Hepatocyte (in vitro differentiated cells): Measurements from ENCODE around the gene HNF1B. TPM values are rescaled to one million over a fixed set of nuclear protein-coding genes. Genes with fewer than 3 reads are reported as not detected.
A peak's percentile ranks its signal among the peaks of the same experiment; 100 is the strongest.

Source experiments
- DNase-seq: peaks from one replicate; pipeline ENCODE4 v3.0.0-alpha.2; 2016; ENCODE audit warnings: low spot score
- H2AFZ ChIP-seq: fragments of 200-600 bp; sonication (generic); 2 replicates; pipeline ENCODE4 v1.6.0; 2016; ENCODE audit warnings: antibody characterized with exemption, mild to moderate bottlenecking
- H3K27ac ChIP-seq: fragments of 200-600 bp; sonication (generic); 2 replicates; pipeline ENCODE4 v1.5.1; 2016; ENCODE audit warnings: mild to moderate bottlenecking
- H3K27me3 ChIP-seq: fragments of 200-600 bp; sonication (generic); 2 replicates; pipeline ENCODE4 v1.6.1; 2016
- H3K36me3 ChIP-seq: fragments of 200-600 bp; sonication (generic); replicated peaks from 2 replicates; pipeline ENCODE4 v1.5.1; 2016; ENCODE audit warnings: low read depth; ENCODE audit not compliant: insufficient read depth
- H3K4me1 ChIP-seq: fragments of 200-600 bp; sonication (generic); 2 replicates; pipeline ENCODE4 v1.5.1; 2016; ENCODE audit warnings: mild to moderate bottlenecking, moderate library complexity; ENCODE audit not compliant: insufficient read depth
- H3K4me2 ChIP-seq: fragments of 200-600 bp; sonication (generic); 2 replicates; pipeline ENCODE4 v1.6.0; 2016
- H3K4me3 ChIP-seq: fragments of 200-600 bp; sonication (generic); 2 replicates; pipeline ENCODE4 v1.5.1; 2016; ENCODE audit warnings: mild to moderate bottlenecking
- H3K79me2 ChIP-seq: fragments of 200-600 bp; sonication (generic); 2 replicates; pipeline ENCODE4 v1.6.0; 2017; ENCODE audit warnings: mild to moderate bottlenecking
- H3K9me2 ChIP-seq: fragments of 200-600 bp; sonication (generic); replicated peaks from 2 replicates; pipeline ENCODE4 v1.6.0; 2017; ENCODE audit warnings: mild to moderate bottlenecking; ENCODE audit not compliant: insufficient read depth
- H3K9me3 ChIP-seq: fragments of 200-600 bp; sonication (generic); 2 replicates; pipeline ENCODE4 v1.5.1; 2016; ENCODE audit warnings: low read depth, mild to moderate bottlenecking
- H4K20me1 ChIP-seq: fragments of 200-600 bp; sonication (generic); 2 replicates; pipeline ENCODE4 v1.6.0; 2016; ENCODE audit warnings: mild to moderate bottlenecking; ENCODE audit not compliant: insufficient read depth, poor library complexity, severe bottlenecking
- EZH2 ChIP-seq: fragments of 200-600 bp; sonication (generic); IDR thresholded peaks from 2 replicates; pipeline ENCODE4 v1.6.1; 2016; ENCODE audit warnings: antibody characterized with exemption, mild to moderate bottlenecking, borderline replicate concordance
- EZH2phosphoT487 ChIP-seq: fragments of 200-600 bp; sonication (generic); IDR thresholded peaks from one replicate; pipeline ENCODE4 v1.6.1; 2018; ENCODE audit warnings: antibody characterized with exemption, mild to moderate bottlenecking, low read depth, moderate library complexity; ENCODE audit not compliant: unreplicated experiment, severe bottlenecking
- WGBS: methylation state at CpG from one replicate; pipeline ENCODE4 v1.1.6; 2016; ENCODE audit warnings: low lambda C conversion rate; ENCODE audit errors: missing lambda C conversion rate; 5-methylcytosine and 5-hydroxymethylcytosine counted together
- polyA plus RNA-seq: library from polyadenylated mRNA; unstranded; fragments of >200 nt; fragmentation: Nextera tagmentation; extraction: Ambion mirVana; gene quantifications from 2 replicates; pipeline ENCODE4 v1.2.1, GENCODE V29; 2016
- total RNA-seq: library from RNA; depleted of rRNA; stranded (reverse); fragments of >200 nt; gene quantifications from 2 replicates; pipeline ENCODE4 v1.2.3, GENCODE V29; 2014
- TF ChIP-seq, protein P1 (sequence below): fragments of 200-600 bp; sonication (generic); IDR thresholded peaks from 2 replicates; pipeline ENCODE4 v1.5.1; 2016; ENCODE audit warnings: antibody characterized with exemption, mild to moderate bottlenecking; ENCODE audit not compliant: poor library complexity

HNF1B gene
- total and polyA plus RNA-seq, 2 experiments from 2014 or later = 8.8 to 18.2 TPM

DNA sequence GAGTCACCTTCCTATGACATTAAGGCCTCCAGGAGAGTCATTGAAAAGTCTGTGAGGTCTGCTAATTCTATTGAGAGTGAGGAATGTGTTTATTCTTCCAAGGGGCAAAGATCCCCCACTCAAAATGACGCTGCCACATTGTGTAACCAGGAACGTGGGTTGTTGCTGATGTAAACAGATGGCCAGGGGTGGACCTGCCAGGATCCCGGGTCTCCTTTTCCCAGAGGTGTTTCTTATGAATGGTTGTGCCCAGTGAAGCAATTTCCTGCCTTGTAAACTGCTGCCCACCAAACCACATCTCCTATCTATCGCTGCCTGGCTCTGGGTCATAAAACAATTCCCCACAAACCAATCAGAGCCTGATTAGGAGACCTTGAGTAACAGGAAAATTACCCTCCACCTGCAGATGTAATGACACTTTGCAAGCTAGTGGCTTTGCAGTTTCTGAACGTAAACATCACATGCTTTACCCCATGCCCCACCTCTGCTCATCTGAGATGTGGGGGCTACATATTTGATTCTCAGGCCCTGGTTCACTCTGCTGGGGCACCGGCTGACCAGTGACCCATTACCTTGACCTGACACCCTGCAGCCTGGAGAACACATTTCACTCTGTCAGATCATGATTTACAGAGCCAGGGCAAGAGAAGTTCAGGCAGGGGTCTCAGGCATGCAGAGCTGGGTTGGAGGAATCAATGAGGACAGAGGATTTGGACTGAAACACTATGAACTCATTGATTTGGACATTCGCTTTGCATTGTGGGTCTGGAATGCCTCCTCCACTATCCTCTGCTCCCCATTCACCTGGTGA, 68.5 kb downstream of the HNF1B start:
- Histone ChIP-seq H4K20me1 (no peaks in the 10 kb centered on the region), H3K9me3 (no peaks in the 10 kb centered on the region), H3K79me2 (no peaks in the 10 kb centered on the region), H2AFZ (no peak overlapping the region), H3K9me2 (no peaks in the 10 kb centered on the region), H3K27me3 (no peaks in the 10 kb centered on the region), H3K4me3 (no peak overlapping the region), H3K4me1 (peaks cover 30% of the 10 kb centered on the region), H3K4me2 (peak overlapping the region; percentile 45), H3K27ac (peak overlapping the region; percentile 98), H3K36me3 (no peaks in the 10 kb centered on the region)
- 32% methylated on average over 7 of the region's 7 CpGs for WGBS
- DNase-seq = peak; percentile 73
- TF ChIP-seq EZH2phosphoT487 = no peak
- TF ChIP-seq, protein P1, sequence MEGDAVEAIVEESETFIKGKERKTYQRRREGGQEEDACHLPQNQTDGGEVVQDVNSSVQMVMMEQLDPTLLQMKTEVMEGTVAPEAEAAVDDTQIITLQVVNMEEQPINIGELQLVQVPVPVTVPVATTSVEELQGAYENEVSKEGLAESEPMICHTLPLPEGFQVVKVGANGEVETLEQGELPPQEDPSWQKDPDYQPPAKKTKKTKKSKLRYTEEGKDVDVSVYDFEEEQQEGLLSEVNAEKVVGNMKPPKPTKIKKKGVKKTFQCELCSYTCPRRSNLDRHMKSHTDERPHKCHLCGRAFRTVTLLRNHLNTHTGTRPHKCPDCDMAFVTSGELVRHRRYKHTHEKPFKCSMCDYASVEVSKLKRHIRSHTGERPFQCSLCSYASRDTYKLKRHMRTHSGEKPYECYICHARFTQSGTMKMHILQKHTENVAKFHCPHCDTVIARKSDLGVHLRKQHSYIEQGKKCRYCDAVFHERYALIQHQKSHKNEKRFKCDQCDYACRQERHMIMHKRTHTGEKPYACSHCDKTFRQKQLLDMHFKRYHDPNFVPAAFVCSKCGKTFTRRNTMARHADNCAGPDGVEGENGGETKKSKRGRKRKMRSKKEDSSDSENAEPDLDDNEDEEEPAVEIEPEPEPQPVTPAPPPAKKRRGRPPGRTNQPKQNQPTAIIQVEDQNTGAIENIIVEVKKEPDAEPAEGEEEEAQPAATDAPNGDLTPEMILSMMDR = no peak
- no peak for TF ChIP-seq EZH2

DNA sequence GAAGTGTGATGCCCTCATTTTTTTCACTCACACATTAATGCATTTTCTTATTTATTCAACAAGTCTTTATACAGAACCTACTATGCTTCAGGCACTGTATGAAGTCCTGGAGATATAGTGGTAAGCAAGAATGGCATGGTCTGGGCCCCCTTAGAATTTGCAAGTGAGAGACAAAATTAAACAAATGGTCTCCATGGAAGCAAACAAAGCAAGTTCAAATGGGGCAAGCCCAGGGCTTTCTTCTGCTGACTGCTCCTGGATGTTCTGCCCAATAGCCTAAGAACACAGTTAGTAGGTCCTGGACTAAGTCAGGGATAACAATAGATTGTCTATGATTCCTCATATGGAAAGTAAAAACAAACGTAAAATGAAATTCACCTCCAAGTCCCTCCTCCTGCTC, 70.3 kb downstream of the HNF1B start:
- H4K20me1 ChIP-seq = no peaks in the 10 kb centered on the region
- H3K27ac ChIP-seq = peak overlapping the region; percentile 98
- H3K36me3 ChIP-seq = no peaks in the 10 kb centered on the region
- no peak overlapping the region for H3K4me2 ChIP-seq
- no peaks in the 10 kb centered on the region for H3K79me2 ChIP-seq
- no peaks in the 10 kb centered on the region for H3K9me2 ChIP-seq
- 76% methylated on average over 1 of the region's 1 CpG for WGBS
- H3K4me1 ChIP-seq = peaks cover 40% of the 10 kb centered on the region
- H2AFZ ChIP-seq = no peak overlapping the region
- H3K27me3 ChIP-seq = no peaks in the 10 kb centered on the region
- H3K4me3 ChIP-seq = no peak overlapping the region
- DNase-seq = no peak
- H3K9me3 ChIP-seq = no peaks in the 10 kb centered on the region
- no peak for TF ChIP-seq EZH2
- no peak for TF ChIP-seq EZH2phosphoT487

DNA sequence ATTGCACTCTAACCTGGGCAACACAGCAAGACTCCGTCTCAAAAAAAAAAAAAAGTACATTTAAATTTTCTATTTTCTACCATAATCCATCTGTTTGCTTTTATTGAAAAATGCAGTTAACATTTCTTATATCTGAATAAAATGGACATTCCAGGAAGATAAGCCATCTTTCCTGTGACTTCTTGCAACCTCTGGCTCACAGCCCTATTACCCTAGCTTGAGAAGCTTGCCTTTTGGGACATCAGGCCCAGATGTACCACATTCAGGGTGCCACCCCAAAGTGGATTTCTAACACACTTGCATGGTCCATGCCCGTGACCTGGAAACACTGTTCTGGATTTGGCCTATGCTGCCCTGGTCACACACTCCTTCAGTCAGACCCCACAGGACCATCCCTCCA, 71.5 kb downstream of the HNF1B start:
- no peak overlapping the region for H3K27ac ChIP-seq

GRCh38 chr17:37672548-37673078, 72.2 kb downstream of the HNF1B start:
- no peak overlapping the region for H3K4me2 ChIP-seq
- H3K4me3 ChIP-seq = no peak overlapping the region
- H3K9me2 ChIP-seq = no peaks in the 10 kb centered on the region
- H3K36me3 ChIP-seq = no peaks in the 10 kb centered on the region
- no peaks in the 10 kb centered on the region for H3K9me3 ChIP-seq
- no peaks in the 10 kb centered on the region for H3K79me2 ChIP-seq
- DNase-seq = no peak
- H4K20me1 ChIP-seq = no peaks in the 10 kb centered on the region
- H3K27me3 ChIP-seq = no peaks in the 10 kb centered on the region
- H2AFZ ChIP-seq = no peak overlapping the region
- H3K27ac ChIP-seq = peak overlapping the region; percentile 94
- peaks cover 40% of the 10 kb centered on the region for H3K4me1 ChIP-seq
- 91% methylated on average over 3 of the region's 3 CpGs for WGBS
- TF ChIP-seq, protein P1 = no peak
- no peak for TF ChIP-seq EZH2
- TF ChIP-seq EZH2phosphoT487 = no peak

More for the DNA sequence above, 71.5 kb downstream of the HNF1B start:
- Histone ChIP-seq H3K9me3 (no peaks in the 10 kb centered on the region), H3K36me3 (no peaks in the 10 kb centered on the region), H3K79me2 (no peaks in the 10 kb centered on the region), H2AFZ (no peak overlapping the region), H3K9me2 (no peaks in the 10 kb centered on the region), H4K20me1 (no peaks in the 10 kb centered on the region), H3K27me3 (no peaks in the 10 kb centered on the region), H3K4me2 (no peak overlapping the region), H3K4me1 (peaks cover 40% of the 10 kb centered on the region), H3K4me3 (no peak overlapping the region)
- no peak for TF ChIP-seq EZH2phosphoT487
- WGBS = 93% methylated on average over 2 of the region's 2 CpGs
- DNase-seq = no peak
